Stimulated activated naive CD4-positive, alpha-beta T cell treated with Interleukin-2 at 50 U/mL for 16 hours (primary cell): ENCODE results near the gene BICDL1.

Experiments
- DNase-seq: peaks from one replicate; lab custom pipeline; 2025; lab: John Stamatoyannopoulos, UW

Gene BICDL1

DNA sequence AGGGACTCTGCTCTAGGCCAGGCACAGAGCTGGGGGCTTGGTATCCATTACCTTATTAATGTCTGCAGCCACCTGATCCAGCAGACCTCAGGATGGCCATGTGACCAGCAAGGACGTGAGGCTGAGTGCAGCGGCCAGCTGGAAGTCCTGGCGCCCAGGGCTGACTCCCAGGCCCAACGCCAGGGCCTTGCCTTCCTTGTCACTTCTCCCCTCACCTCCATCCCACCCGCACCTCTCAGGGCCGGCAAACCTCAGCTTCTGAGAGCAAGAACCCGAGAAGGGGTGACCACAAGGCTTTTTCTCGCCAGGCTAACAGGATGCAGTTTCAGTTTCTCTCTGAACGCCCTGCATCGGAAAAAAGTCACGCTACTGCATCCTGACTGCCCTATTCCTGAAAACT lies 112.1 kb downstream of the BICDL1 start:
- no peak for DNase-seq

DNA sequence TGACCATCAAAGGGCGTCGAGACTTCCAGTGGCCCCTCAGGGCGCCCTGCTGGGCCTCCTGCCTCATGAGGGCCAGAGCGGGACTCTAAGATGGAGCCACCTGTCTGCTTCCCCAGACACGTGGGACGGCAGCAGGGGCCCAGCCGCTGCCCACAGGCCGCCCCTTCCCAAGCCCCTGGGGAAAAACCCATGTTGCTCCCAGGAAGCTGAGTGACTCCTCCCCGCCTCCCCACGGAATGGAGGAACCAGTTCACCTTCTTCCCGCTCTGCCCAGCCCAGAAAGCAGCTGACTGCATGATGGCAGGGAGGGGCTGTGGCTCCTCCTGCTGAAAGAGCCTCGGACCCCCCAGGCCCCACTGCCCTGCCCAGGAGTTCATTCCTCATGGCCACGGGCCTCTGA lies 112.6 kb downstream of the BICDL1 start:
- no peak for DNase-seq

DNA sequence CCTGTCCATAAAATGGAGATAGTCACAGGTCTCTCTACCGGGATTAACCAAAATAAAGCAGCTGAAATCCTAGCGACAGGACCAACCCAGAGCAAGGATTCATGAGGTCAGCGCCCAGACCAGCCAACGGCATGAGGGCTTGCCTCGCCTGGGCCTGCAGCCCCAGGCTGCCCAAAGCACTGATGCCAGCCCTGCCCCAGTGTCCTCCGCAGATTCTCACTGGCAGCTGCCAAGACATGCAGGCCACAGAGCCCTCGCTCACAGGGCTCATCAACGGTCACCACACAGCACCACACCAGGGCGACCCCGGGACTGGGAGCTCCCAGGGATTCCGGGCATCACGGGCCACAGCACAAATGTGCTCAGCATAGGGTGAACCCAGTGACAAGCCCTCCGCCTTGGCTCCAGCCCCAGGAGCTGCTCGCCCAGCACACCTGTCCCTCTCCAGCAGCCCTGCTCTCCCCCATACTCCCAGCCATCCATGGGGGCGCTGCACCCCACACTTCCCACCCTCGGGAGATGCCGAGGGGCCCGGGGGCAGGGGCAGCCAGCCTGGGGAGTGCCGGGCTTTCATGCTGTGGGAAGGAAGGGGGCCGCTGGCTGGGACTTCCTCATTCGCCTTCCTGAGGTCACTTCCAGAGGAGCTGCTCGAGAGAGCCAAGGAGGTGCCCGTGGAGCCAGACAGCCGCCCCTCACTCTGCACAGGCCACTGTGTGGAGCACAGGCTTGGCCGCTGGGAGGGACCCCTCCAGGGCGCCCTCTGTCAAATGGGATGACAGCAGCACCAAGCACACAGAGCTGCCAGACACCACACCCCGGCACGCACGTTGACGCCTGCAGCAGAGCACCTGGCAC lies 113.4 kb downstream of the BICDL1 start:
- DNase-seq: no peak

DNA sequence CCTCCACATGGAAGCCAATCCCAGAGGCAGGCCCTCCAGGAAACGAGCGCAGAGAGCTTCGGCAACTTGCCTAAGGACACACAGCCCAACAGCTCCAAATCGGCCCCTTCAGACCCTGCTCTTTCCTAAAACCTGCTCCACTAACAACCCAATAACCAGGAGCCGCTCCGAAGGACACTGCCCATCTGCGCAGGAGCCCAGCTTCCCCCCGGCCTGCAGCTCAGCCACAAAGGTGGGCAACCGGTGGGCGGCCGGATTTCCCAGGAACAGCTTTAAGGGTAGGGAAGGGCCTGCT lies 114.0 kb downstream of the BICDL1 start:
- DNase-seq: no peak

DNA sequence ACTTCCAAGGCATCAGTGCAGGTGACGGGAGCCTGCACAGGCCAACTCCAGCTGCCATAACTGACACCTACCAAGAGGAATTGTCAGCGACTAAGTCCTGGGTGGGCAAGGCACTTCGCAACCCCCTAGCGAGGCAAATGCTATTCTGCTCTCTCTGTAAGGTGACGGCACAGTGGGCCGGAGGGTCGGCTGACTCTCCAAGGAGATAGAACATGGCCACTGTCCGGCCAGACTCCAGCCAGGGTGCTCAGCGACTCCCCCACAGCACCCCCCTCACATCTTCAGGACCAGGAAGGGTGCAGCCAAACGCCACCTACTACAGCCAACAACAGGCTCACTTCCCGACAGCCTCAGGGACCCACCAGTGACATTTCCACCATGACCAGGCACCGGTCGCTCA lies 114.3 kb downstream of the BICDL1 start:
- DNase-seq: no peak

DNA sequence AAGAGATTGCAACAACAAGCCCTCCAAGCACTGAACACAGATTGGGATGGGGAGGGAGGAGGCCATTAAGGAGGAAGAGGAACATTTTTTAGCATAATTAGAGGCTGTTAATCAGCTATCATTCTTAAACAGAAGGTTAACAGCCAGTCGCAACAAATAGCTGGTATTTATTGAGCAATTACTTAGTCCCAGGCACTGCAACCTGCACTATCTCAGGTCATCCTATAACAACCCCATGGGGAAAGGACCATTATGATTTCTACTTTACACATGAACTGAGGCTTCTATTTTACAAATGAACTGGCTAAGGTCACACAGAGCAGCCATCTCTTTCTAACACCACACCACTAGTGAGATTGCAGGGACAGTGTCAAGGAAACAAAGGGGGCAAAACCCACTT lies 117.1 kb downstream of the BICDL1 start:
- no peak for DNase-seq

DNA sequence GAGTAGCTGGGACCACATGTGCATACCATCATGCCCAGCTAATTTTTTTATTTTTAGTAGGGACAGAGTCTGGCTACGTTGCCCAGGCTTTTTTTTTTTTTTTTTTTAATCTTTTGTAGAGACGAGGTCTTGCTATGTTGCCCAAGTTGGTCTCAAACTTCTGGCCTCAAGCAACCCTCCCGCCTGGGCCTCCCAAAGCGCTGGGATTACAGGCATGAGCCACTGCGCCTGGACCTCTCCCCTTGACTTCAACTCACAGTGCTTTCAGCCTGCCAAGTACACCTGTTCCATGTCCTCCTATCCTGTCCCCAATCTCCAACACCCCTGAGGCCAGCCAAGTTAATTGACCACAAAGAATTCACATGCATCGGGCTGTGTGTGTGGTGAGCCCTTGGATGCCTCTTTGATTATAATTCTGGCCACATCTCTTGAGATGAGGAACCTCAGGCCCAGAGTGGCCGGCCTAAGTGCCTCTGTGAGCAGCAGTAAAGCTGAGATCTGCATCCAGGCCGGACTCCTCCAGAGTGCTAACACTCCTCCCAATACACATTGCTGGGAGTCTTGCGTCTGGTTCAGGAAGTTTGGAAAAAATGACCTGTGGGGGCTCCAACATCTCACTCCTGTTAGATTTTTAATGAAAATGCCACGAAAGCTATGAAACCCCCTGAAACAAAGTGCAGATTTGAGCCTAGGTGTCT lies 120.7 kb downstream of the BICDL1 start:
- no peak for DNase-seq

DNA sequence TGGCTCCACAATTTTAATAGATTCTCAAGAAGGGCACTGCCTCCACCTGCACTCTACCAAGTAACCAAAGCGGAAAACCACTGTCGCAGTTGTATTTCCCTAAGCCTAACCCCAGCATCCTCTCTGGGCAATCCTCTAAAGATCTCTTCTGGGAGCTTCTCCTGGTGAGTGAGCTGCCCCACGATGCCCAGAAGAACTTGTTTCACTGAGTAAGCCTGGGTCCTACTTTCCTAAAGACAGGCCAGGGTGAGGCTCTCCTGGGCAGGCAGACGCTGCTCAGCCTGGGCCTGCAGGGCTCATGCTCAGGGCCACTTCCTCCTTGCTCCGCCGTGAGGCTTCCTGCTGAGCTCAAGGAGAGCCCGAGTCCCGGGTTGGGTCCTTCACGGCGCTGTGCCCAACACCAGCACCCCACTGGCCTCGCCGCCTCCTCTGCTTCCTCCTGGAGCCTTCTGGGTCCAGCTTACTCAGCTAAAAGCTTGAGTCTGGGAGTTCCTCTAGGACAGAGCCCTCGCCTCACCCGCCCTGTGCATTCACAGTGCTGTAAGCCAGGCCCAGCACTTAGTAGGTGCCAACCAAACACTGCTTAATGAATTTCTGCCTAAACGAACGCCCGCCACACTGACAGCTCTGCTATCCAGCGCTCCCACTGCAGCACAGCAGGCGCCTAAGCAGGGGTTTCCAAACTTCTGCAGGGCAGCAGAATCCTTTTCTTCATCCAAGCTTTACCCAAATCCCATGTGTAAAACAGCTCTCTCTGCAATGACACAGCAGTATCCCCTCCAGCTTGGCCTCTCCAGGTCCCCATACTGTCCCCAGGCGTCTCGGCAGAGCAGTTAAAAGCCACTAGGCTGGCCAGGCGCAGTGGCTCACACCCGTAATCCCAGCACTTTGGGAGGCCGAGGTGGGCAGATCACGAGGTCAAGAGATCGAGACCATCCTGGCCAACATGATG lies 121.8 kb downstream of the BICDL1 start:
- peak; percentile 21 for DNase-seq

DNA sequence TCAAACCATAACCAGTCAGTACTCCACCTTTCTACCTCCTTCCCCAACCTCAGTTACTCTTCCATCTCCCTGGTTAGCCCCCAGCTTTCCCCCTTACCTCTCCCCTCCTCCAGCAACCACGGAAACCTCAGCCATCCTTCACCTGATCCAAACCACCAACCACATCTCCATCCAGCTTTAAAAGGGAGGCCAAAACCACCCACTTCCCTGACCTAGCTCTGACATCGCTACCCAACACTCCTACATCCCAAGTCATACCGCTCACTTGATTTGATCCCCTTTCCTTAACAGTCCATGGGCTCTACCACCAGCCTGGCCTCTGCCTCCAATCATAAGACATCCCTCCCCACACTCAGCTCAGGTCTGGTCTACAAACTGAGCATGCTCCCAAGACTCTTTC lies 126.0 kb downstream of the BICDL1 start:
- DNase-seq: no peak

DNA sequence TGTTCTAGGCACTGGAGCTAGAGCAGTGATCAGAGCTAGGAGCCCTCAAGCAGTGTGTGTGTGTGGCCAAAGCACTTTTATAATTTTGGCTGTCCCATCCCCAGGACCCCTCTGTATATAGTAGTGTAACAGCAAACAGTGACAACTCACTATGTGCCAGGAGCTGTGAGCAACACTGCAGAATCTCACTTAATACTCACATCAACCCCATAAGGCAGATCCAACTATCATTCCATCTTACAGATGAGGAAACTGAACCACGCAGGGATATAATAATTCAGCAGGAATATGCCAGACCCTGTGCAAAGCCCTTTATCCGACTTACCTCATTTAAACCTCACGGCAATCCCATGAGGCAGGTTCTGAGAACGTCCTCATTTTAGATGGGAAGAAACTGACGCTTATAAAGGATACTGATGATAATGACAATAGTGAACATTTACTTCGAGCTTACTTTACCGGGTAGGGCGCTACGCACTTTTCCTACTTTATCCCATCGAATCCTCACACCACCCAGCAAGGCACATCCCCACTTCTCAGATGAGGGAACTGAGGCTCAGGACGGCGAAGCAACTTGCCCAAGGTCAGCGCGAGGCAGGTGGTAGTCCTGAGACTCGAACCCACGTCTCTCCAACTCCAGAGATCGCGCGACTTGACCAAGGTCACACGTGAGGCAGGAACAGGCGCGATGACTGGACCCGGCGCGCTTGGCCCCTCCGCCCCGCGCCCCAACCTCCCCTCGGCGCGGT lies 126.8 kb downstream of the BICDL1 start:
- no peak for DNase-seq

DNA sequence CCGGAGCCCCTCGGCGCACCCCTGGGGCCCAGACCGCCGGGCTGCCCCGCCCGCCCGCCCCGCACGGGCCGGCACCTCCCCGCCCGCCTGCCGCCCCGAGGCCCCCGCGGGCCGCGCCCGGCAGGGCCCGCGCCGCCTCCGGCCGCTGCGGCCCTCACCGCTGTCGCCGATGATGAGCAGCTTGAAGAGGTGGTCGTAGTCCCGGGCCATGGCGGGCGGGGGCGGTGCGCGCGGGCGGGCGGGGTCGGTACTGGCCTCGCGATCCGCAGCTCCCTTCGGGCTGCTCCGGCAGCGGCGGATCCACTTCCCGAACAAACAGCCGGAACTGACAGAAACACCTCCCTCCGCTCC lies 127.4 kb downstream of the BICDL1 start, which contains the start of gene RAB35:
Gene RAB35 (minus strand): TSS at position 313 of the 351 bp plus-strand sequence. CDS start 103 bp downstream, at position 210.
- no peak for DNase-seq

DNA sequence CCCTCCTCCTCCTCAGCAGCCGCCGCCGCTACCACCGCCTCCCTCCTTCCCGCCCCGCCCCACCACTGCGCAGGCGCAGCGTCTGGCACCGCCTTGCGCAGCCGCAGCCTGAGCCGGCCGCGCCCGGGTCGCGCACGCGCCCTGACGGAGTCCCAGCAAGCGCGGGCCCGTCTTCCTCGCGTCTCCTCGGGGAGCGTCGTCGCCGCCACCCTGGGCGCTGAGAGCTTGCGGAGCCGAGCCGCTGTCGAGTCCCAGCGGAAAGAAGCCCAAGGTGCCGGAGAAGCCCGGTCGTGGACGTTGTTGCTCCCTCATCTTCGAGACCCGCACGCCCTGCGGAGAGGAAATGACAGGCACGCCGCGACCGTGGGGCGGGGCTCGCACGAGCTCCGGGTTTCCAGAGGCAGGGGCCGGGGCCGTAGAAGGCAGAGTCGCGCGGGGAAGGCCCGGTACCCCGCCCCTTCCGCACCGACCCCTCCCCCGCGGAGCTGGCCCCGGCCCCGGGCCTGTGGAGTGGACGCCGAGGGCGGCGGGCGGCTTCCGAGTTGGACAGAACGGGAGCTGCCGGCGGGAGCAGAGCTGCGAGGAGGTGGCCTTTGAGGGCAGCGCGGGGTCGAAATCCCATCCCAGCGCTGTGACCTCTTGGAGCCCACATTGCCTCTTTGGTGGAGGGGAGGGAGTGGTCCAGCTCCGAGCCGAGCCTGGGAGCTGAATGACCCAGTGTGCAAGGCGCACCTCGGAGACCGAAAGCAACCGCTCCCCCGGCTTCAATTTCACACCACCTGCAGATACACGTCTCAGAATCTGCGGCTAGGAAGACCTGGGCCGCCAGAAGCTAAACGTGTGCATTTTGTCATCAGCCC lies 128.0 kb downstream of the BICDL1 start:
- peak; percentile 91 for DNase-seq

DNA sequence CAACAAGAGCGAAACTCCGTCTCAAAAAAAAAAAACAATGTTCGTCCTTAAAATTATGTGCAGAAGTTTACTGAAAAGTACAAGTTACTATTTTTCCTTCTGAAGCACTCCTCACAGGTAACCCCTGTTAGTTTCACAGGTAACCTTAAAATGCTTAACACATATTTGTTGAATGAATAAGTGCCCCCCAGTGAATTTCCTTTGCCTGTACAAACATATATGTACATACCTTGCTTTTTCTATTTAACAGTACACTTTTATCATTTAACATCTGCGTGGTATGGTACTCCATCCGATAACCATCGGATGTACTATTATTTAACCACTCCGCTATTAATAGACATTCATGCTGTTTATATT lies 128.9 kb downstream of the BICDL1 start:
- no peak for DNase-seq

DNA sequence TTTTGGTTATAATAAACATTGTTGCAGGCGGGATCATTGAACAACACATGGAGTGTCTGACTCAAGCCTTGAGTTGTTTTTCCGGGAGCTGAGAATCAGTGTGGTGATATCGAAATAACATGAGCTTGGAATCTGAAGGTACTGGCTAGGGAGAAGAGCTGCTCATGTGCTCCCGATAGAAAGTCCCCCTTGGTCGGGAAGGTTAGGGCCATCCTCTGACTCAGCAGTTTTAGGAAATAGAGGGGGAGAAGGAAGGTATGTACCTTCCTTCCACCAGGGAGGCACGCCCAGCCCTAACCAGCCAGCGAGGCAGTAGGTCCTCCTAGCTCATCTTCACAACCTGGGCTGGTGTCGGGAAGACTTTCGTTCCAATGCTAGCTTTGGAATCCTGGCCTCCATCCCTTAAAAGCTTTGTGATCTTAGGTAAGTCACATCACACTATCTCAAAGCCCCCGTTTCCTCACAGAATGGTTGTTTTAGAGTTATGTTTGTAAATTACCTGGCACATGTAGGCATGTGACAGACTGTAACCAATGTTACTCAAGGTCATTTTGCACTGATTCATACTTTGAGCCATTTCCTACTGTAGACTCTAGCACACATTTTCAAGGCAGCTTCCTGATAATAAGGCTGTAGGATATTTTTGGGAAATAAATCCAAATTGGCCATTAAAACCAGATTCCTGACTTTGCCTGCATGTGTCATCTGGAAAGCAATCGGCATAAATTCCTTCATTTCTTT lies 129.5 kb downstream of the BICDL1 start:
- DNase-seq: no peak

DNA sequence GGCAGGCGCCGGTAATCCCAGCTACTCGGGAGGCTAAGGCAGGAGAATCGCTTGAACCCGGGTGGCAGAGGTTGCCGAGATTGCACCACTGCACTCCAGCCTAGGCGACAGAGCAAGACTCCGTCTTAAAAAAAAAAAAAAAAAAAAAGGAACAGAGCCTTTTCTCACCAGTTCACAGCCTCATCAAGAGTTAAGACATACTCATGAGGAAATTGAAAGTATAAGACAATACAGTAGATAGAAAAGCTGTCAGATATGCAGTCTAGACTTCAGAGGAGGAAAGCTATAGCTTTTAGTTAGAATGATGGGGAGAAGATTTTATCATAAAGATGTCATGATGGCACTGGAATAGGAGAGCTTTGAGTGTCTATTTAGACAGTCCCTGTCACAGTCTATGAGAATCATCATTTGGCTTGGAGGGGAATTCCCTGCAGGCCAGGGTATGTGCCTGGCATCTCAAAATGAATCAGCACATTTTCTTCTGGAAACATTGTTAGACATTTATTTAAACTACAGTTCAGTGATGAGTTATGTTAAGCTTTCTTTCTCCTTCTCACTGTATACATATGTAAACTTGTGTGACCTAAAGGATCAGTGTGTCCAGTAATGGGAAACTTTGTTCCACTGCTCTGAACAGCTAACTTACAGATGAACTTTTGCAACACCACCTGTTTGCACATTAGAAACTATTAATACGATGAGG lies 130.4 kb downstream of the BICDL1 start:
- peak; percentile 37 for DNase-seq

DNA sequence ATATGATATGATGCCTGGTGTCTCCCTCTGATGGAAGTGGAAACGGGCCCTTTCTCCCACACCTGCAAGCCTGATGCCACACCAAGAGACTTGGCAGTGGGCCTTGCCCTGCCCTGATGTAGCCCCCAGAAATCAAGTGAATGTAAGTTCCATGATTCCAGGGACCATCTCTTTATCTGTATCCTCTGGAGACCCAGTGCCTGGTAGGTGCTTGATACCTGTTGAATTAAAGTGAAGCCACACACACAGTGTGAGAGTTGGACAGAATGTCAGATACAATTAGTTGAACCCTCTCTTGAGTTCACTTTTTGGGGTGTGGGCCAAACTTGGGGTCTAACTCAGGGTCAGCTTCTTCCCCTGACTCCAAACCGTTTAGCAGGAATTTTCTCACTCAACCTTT lies 132.3 kb downstream of the BICDL1 start:
- no peak for DNase-seq

DNA sequence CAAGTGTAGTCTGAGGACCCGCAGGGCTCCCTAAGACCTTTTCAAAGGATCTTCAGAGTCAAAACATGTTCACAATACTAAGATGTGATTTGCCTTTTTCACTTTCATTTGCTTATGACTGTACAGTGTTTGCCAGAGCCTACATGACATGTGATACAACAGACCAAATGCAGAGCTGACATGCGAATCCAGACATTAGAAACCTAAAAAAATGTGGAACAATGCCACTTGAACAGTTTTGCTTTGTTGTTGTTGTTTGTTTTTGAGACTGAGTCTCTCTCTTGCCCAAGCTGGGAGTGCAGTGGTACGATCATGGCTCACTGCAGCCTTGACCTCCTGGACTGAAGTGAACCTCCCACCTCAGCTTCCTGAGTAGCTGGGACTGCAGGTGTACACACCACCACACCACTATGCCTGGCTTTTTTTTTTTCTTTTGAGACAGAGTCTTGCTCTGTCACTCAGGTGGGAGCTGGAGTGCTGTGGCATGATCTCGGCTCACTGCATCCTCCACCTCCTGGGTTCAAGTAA lies 132.8 kb downstream of the BICDL1 start:
- DNase-seq: no peak

DNA sequence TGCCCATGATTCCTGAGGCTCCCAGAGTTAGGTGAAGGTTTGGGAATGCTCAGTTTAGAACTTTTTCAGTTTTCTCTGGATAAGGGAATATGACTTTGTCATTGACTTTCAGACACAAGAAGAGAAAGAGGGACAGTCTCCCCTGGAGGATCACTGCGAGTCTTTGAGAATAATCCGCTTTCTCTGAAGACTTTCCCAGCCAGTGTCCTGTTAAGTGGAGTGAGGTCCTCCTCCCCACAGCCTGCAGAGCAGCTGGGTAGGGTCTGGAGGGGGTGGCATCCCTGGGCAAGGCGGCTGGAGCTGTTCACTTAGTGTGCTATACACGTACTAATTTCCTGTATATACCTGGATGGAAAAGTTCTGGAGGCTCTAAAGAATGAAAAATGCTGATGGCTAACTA lies 136.0 kb downstream of the BICDL1 start:
- no peak for DNase-seq
